Kasumi-1 (cell line): ENCODE measurements around the gene EVC.
"Not testable (repeated sequence)": the region's sequence is repeated elsewhere in the genome, so short reads cannot be mapped to it uniquely, and the experiment has no call there.

Experiments
- DNase-seq, 2 experiments: peaks; one replicate each; lab custom pipeline; 2025; lab: John Stamatoyannopoulos, UW

The EVC gene

GRCh38 chr4:5812506-5813229 is 101.7 kb downstream of the EVC start:
- peak; percentile 80 to 94 for DNase-seq

GRCh38 chr4:5813882-5814255 is 102.9 kb downstream of the EVC start:
- no peak for DNase-seq

- DNase-seq, result no peak
These were observed 103.4 kb downstream of the EVC start for GRCh38 chr4:5814421-5814820.

GRCh38 chr4:5815641-5816040 is 104.6 kb downstream of the EVC start:
- DNase-seq, result no peak

GRCh38 chr4:5816101-5816500 is 105.1 kb downstream of the EVC start:
- no peak for DNase-seq

- no peak for DNase-seq
These were observed 105.9 kb downstream of the EVC start for GRCh38 chr4:5816851-5817375.

GRCh38 chr4:5821665-5822358 is 110.8 kb downstream of the EVC start:
- DNase-seq, result peak in 1 of 2 experiments; percentile 4

GRCh38 chr4:5822619-5823018 is 111.6 kb downstream of the EVC start:
- no peak for DNase-seq

GRCh38 chr4:5823542-5824211 is 112.7 kb downstream of the EVC start:
- no peak for DNase-seq

- no peak for DNase-seq
These were observed 113.2 kb downstream of the EVC start for GRCh38 chr4:5824227-5824626.

- DNase-seq, result peak; percentile 51 to 80
These were observed 113.6 kb downstream of the EVC start for GRCh38 chr4:5824635-5825034.

GRCh38 chr4:5825321-5826041 is 114.5 kb downstream of the EVC start:
- no peak for DNase-seq

GRCh38 chr4:5826437-5827107 is 115.6 kb downstream of the EVC start:
- DNase-seq, result peak; percentile 64 to 77

GRCh38 chr4:5827108-5828004 is 116.4 kb downstream of the EVC start:
- peak; percentile 78 to 84 for DNase-seq

- no peak for DNase-seq
These were observed 117.0 kb downstream of the EVC start for GRCh38 chr4:5828005-5828391.

- no peak for DNase-seq
These were observed 125.9 kb downstream of the EVC start for GRCh38 chr4:5836943-5837342.

- DNase-seq, result not testable (repeated sequence)
These were observed 126.5 kb downstream of the EVC start for GRCh38 chr4:5837483-5837882.

- DNase-seq, result no peak
These were observed 128.3 kb downstream of the EVC start for GRCh38 chr4:5839332-5839731.

- DNase-seq, result no peak
These were observed 129.0 kb downstream of the EVC start for GRCh38 chr4:5839751-5840674.
